Measurements from ENCODE around the gene KCNJ6. TPM values are rescaled to one million over a fixed set of nuclear protein-coding genes. Genes with fewer than 3 reads are reported as not detected.

KCNJ6 gene
- total and polyA plus RNA-seq, 2 of the 8 experiments (the other 6 are each of a cell fraction or from before 2014, with no cell fraction given) = 0.51 to 1.2 TPM

DNA sequence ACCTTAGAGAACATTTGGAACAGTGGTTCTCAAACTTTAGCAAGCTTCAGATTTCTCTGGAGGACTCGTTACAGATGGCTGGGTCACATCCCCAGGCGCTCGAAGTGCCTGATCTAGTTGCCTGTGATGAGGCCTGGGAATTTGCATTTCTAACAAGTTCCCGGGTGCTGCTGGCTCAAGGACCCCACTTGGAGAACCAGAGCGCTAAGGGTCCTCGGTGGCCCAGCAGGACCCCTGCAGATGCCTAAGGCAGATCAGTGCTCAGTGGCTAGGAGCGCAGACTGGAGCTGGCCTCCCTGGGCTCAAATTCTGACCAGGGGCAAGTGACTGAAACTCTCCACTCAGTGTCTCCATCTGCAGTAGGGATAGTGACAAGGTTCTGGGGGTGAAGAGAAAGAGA lies 341.5 kb downstream of the KCNJ6 start:
- Histone ChIP-seq H4K5ac (ENCODE audit: insufficient read length, low read depth, low read length) (no peak overlapping the region), H2BK5ac (ENCODE audit: low read depth, low read length) (0 out of 2 replicates have a peak overlapping the region, but pooled peaks have one; percentile 61), H3K4me3 (ENCODE audit: extremely low read depth in 1 of 4, insufficient read depth in 2 of 4, low read depth in 3 of 4, low read length in 4 of 4) (no peak overlapping the region), H2BK120ac (replicated peaks; ENCODE audit: low read depth, low read length) (no peak overlapping the region), H3K18ac (ENCODE audit: extremely low read depth, low read length) (no peak overlapping the region), H3K4ac (replicated peaks; ENCODE audit: insufficient read length, low read depth, low read length) (no peak overlapping the region), H2AK5ac (ENCODE audit: low read depth, low read length) (no peak overlapping the region), H3K23me2 (ENCODE audit: low read depth, low read length) (no peaks in the 10 kb centered on the region), H3K56ac (replicated peaks; ENCODE audit: insufficient read length, low read depth, low read length) (no peak overlapping the region), H3K14ac (ENCODE audit: insufficient read length) (no peak overlapping the region), H3K27me3 (replicated peaks in 1 of 4; ENCODE audit: control insufficient read depth in 3 of 4, extremely low read depth in 1 of 4, insufficient read depth in 3 of 4, low read length in 3 of 4) (no peaks in the 10 kb centered on the region), H4K91ac (replicated peaks; ENCODE audit: insufficient read length, low read length) (no peak overlapping the region), H3K9me3 (ENCODE audit: insufficient read depth in 2 of 2, low read depth in 1 of 2, low read length in 1 of 2) (peaks cover 6 to 15% of the 10 kb centered on the region in 2 experiments), H3K4me1 (replicated peaks in 1 of 4; ENCODE audit: control insufficient read depth in 3 of 4, insufficient read depth in 4 of 4, low read length in 3 of 4) (no peaks in the 10 kb centered on the region), H3K9ac (replicated peaks in 1 of 4; ENCODE audit: extremely low read depth in 1 of 4, low read depth in 3 of 4, low read length in 3 of 4) (no peak overlapping the region), H3K27ac (ENCODE audit: low read depth, low read length) (no peak overlapping the region), H2AFZ (ENCODE audit: low read length) (no peak overlapping the region), H3K79me2 (ENCODE audit: control insufficient read depth in 1 of 2, insufficient read depth in 2 of 2, low read length in 2 of 2) (no peaks in the 10 kb centered on the region), H3K36me3 (ENCODE audit: control insufficient read depth in 2 of 4, insufficient read depth in 4 of 4, low read length in 3 of 4) (no peaks in the 10 kb centered on the region; a peak in 2 of 8 replicates), H4K20me1 (replicated peaks in 1 of 2; ENCODE audit: control insufficient read depth in 1 of 2, insufficient read depth in 2 of 2, low read length in 2 of 2) (no peaks in the 10 kb centered on the region), H4K8ac (ENCODE audit: extremely low read depth, insufficient read depth, low read length) (no peak overlapping the region; the same call in 1 of the 2 replicates), H2BK20ac (ENCODE audit: low read length) (no peak overlapping the region), H2BK12ac (ENCODE audit: low read depth, low read length) (0 out of 2 replicates have a peak overlapping the region, but pooled peaks have one; percentile 80), H3K79me1 (ENCODE audit: low read depth, low read length) (no peaks in the 10 kb centered on the region), H2BK15ac (ENCODE audit: low read length) (0 out of 2 replicates have a peak overlapping the region, but pooled peaks have one; percentile 66), H3K4me2 (ENCODE audit: insufficient read depth in 1 of 2, low read depth in 2 of 2, low read length in 2 of 2) (no peak overlapping the region), H3K23ac (ENCODE audit: insufficient read length) (no peak overlapping the region)
- WGBS, 2 experiments (ENCODE audit: extremely low coverage in 1 of 2, insufficient coverage in 1 of 2, insufficient read length in 1 of 2, insufficient replicate concordance in 2 of 2, low coverage in 1 of 2, low lambda C conversion rate in 2 of 2, missing lambda C conversion rate in 1 of 2) = 96% methylated on average over 7 of the region's 7 CpGs; no CpG with 5 or more reads in 1 of the 2 experiments
- POLR2A ChIA-PET (ENCODE audit: partially characterized antibody) = interaction anchor here (0.9 to 6.1 kb wide), 4 partner anchors 9 to 13 kb away, joined by 3 to 22 read pairs (median 3); no protein-coding TSS in a partner anchor
- no peak for FAIRE-seq
- no peak for DNase-seq (ENCODE audit: low read depth in 1 of 2, low spot score in 2 of 2)
- CTCF ChIA-PET (ENCODE audit: partially characterized antibody) = interaction anchor here (1.0 kb wide), 1 partner anchor 201 kb away, joined by 3 read pairs; no protein-coding TSS in a partner anchor
- TF ChIP-seq BCL11A (IDR thresholded peaks at IDR 0.05; ENCODE audit: low read depth in 2 of 2, low read length in 2 of 2) (no peak), KDM1A (IDR thresholded peaks at IDR 0.05; ENCODE audit: borderline replicate concordance, low read length) (no peak), SP1 (IDR thresholded peaks at IDR 0.05; ENCODE audit: low read depth, low read length) (no peak), SAP30 (IDR thresholded peaks at IDR 0.05; ENCODE audit: insufficient read depth, insufficient replicate concordance, low read length) (no peak), EZH2 (IDR thresholded peaks at IDR 0.05; ENCODE audit: low read depth, low read length, severe bottlenecking) (no peak), POLR2AphosphoS5 (IDR thresholded peaks at IDR 0.05; ENCODE audit: low read depth, low read length) (no peak), PHF8 (conservative IDR thresholded peaks at IDR 0.05; ENCODE audit: low read depth, low read length) (no peak), CHD2 (IDR thresholded peaks at IDR 0.05; ENCODE audit: low read length) (no peak), TAF7 (optimal IDR thresholded peaks at IDR 0.05; ENCODE audit: borderline replicate concordance, low read depth, low read length) (no peak), GTF2F1 (IDR thresholded peaks at IDR 0.05; ENCODE audit: borderline replicate concordance, low read depth, low read length) (no peak), BACH1 (IDR thresholded peaks at IDR 0.05; ENCODE audit: low read length) (no peak), SP2 (IDR thresholded peaks at IDR 0.05; ENCODE audit: low read length) (no peak), MAFK (IDR thresholded peaks at IDR 0.05; ENCODE audit: low read depth, low read length) (no peak)
- TF ChIP-seq, protein P1, sequence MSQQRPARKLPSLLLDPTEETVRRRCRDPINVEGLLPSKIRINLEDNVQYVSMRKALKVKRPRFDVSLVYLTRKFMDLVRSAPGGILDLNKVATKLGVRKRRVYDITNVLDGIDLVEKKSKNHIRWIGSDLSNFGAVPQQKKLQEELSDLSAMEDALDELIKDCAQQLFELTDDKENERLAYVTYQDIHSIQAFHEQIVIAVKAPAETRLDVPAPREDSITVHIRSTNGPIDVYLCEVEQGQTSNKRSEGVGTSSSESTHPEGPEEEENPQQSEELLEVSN (IDR thresholded peaks at IDR 0.05) = no peak
